GM12878 (cell line): ENCODE results near the gene C14orf93. TPM values are rescaled to one million over a fixed set of nuclear protein-coding genes. Genes with fewer than 3 reads are reported as not detected.

Experiments
- FOXM1 ChIP-seq: IDR thresholded peaks from 2 replicates; pipeline ENCODE4 v1.6.1; 2012; ENCODE audit warnings: low read depth, mild to moderate bottlenecking, inconsistent platforms, low read length, moderate library complexity
- HDGF ChIP-seq: fragments of 450-650 bp; IDR thresholded peaks from 2 replicates; pipeline ENCODE4 v1.6.1; 2016; ENCODE audit warnings: antibody characterized with exemption
- NKRF ChIP-seq: fragments of 450-650 bp; conservative IDR thresholded peaks from 2 replicates; pipeline ENCODE4 v1.6.1; 2017; ENCODE audit warnings: mild to moderate bottlenecking, moderate library complexity
- PAX5 ChIP-seq: IDR thresholded peaks from 2 replicates; pipeline ENCODE4 v1.6.1; 2011; ENCODE audit warnings: low read depth, low read length, borderline replicate concordance
- SMAD1 ChIP-seq: fragments of 450-650 bp; IDR thresholded peaks from 2 replicates; pipeline ENCODE4 v1.6.1; 2018; ENCODE audit warnings: mild to moderate bottlenecking, low read depth; ENCODE audit not compliant: partially characterized antibody
- SUZ12 ChIP-seq: fragments of 200-600 bp; sonication (generic); IDR thresholded peaks from one replicate; pipeline ENCODE4 v1.6.1; 2018; ENCODE audit warnings: antibody characterized with exemption, mild to moderate bottlenecking; ENCODE audit not compliant: unreplicated experiment
- TBL1XR1 ChIP-seq: IDR thresholded peaks from 2 replicates; pipeline ENCODE4 v1.6.1; 2012; ENCODE audit warnings: low read depth, low read length, improper control_type of control experiment
- USF1 ChIP-seq: IDR thresholded peaks from 2 replicates; pipeline ENCODE4 v1.6.1; 2011; ENCODE audit warnings: borderline replicate concordance, low read depth, mild to moderate bottlenecking, moderate library complexity, mixed read lengths, low read length; ENCODE audit not compliant: insufficient read depth; ENCODE audit errors: extremely low read length
- polyA plus RNA-seq, 11 experiments: library from polyadenylated mRNA; depleted of rRNA in 4 of 11; unstranded in 6 of 11; stranded (reverse) in 5 of 11; fragments of >200 nt; fragmentation: Nextera tagmentation in 4 of 11; fragmentation: Illumina TruSeq in 1 of 11; extraction: Ambion mirVana in 4 of 11; extraction: Trizol in 1 of 11; gene quantifications; 1 replicate in 1 of 11; 2 replicates in 10 of 11; pipeline versions ENCODE4 v1.2.1 to v1.2.3, GENCODE V29; 2011 to 2016; ENCODE audit warnings: inconsistent platforms in 2 of 11, missing spikeins in 2 of 11, low read depth in 1 of 11
- total RNA-seq, 4 experiments: library from RNA; depleted of rRNA in 3 of 4; stranded (reverse); fragments of >200 nt in 3 of 4; fragmentation: Illumina TruSeq in 1 of 4; extraction: Trizol in 1 of 4; gene quantifications; 2 replicates each; pipeline versions ENCODE4 v1.2.1 to v1.2.3, GENCODE V29; 2013 to 2021
- TF ChIP-seq, protein P1 (sequence below): IDR thresholded peaks from 2 replicates; pipeline ENCODE4 v1.6.1; 2011; ENCODE audit warnings: low read depth, low read length, improper control_type of control experiment, borderline replicate concordance
- TF ChIP-seq, protein P2 (sequence below): fragments of 450-650 bp; IDR thresholded peaks from 2 replicates; pipeline ENCODE4 v1.6.1; 2017; ENCODE audit warnings: borderline replicate concordance
- TF ChIP-seq, protein P3 (sequence below): fragments of 450-650 bp; IDR thresholded peaks from 2 replicates; pipeline ENCODE4 v1.6.1; 2017; ENCODE audit warnings: low read depth, mild to moderate bottlenecking, moderate library complexity
- TF ChIP-seq, protein P4 (sequence below): fragments of 450-650 bp; formaldehyde crosslinking; IDR thresholded peaks from 2 replicates; pipeline ENCODE4 v1.4.0; 2022; ENCODE audit warnings: mild to moderate bottlenecking, moderate library complexity
- TF ChIP-seq, protein P5 (sequence below): fragments of 450-650 bp; IDR thresholded peaks from 2 replicates; pipeline ENCODE4 v1.6.1; 2017; ENCODE audit warnings: mild to moderate bottlenecking, moderate library complexity

C14orf93 gene
- total and polyA plus RNA-seq, 10 of the 15 experiments (the other 5 are each of a cell fraction or from before 2014, with no cell fraction given) = 1.8 to 13.9 (median 10.2) TPM

DNA sequence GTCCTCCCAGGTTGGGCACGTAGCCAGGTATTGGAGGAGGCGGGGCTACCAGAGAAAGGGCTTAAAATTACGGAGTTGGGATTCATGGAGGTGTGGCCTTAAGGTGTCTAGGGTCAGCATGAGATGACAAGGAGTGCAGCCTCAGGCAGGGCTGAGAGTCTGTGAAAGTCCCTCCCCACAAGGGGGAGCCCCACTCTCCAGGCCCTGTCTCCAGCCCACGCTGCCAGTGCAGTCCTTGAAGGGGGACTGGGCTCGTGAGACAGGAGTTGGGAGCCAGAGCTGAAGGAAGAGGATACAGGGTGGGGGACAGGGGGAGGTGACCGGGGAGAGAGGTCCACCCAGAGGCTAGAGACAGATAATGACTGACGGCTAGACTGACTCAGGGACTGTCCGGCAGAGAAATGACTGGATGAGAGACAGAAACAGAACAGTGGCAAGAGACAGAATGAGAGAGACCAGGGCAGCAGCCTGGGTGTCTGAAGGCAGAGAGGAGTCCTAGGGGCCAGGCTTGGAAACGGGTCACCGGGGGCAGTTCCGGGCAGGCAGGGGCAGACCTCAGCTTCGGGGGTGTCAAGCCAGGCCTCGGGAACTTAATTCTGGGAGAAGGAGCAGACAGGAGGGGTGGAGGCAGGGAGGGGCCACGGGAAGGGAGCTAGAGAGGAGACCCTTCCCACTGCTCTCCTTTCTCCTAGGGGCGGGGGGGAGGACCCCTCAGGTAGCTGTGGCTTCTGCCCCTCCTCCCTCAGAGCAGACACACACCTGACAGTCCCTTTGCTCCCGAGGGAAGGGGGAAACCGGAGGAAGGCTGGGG lies 46.4 kb upstream of the C14orf93 start (continued):
- TF ChIP-seq SUZ12 (no peak), NKRF (no peak), PAX5 (no peak), HDGF (peak; percentile 72; the same call in 1 of the 2 replicates), TBL1XR1 (no peak), USF1 (no peak), FOXM1 (no peak), SMAD1 (no peak)
- TF ChIP-seq, protein P1, sequence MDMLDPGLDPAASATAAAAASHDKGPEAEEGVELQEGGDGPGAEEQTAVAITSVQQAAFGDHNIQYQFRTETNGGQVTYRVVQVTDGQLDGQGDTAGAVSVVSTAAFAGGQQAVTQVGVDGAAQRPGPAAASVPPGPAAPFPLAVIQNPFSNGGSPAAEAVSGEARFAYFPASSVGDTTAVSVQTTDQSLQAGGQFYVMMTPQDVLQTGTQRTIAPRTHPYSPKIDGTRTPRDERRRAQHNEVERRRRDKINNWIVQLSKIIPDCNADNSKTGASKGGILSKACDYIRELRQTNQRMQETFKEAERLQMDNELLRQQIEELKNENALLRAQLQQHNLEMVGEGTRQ = no peak
- TF ChIP-seq, protein P2, sequence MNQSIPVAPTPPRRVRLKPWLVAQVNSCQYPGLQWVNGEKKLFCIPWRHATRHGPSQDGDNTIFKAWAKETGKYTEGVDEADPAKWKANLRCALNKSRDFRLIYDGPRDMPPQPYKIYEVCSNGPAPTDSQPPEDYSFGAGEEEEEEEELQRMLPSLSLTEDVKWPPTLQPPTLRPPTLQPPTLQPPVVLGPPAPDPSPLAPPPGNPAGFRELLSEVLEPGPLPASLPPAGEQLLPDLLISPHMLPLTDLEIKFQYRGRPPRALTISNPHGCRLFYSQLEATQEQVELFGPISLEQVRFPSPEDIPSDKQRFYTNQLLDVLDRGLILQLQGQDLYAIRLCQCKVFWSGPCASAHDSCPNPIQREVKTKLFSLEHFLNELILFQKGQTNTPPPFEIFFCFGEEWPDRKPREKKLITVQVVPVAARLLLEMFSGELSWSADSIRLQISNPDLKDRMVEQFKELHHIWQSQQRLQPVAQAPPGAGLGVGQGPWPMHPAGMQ = no peak
- TF ChIP-seq, protein P3, sequence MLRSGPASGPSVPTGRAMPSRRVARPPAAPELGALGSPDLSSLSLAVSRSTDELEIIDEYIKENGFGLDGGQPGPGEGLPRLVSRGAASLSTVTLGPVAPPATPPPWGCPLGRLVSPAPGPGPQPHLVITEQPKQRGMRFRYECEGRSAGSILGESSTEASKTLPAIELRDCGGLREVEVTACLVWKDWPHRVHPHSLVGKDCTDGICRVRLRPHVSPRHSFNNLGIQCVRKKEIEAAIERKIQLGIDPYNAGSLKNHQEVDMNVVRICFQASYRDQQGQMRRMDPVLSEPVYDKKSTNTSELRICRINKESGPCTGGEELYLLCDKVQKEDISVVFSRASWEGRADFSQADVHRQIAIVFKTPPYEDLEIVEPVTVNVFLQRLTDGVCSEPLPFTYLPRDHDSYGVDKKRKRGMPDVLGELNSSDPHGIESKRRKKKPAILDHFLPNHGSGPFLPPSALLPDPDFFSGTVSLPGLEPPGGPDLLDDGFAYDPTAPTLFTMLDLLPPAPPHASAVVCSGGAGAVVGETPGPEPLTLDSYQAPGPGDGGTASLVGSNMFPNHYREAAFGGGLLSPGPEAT = peak; percentile 71
- TF ChIP-seq, protein P4, sequence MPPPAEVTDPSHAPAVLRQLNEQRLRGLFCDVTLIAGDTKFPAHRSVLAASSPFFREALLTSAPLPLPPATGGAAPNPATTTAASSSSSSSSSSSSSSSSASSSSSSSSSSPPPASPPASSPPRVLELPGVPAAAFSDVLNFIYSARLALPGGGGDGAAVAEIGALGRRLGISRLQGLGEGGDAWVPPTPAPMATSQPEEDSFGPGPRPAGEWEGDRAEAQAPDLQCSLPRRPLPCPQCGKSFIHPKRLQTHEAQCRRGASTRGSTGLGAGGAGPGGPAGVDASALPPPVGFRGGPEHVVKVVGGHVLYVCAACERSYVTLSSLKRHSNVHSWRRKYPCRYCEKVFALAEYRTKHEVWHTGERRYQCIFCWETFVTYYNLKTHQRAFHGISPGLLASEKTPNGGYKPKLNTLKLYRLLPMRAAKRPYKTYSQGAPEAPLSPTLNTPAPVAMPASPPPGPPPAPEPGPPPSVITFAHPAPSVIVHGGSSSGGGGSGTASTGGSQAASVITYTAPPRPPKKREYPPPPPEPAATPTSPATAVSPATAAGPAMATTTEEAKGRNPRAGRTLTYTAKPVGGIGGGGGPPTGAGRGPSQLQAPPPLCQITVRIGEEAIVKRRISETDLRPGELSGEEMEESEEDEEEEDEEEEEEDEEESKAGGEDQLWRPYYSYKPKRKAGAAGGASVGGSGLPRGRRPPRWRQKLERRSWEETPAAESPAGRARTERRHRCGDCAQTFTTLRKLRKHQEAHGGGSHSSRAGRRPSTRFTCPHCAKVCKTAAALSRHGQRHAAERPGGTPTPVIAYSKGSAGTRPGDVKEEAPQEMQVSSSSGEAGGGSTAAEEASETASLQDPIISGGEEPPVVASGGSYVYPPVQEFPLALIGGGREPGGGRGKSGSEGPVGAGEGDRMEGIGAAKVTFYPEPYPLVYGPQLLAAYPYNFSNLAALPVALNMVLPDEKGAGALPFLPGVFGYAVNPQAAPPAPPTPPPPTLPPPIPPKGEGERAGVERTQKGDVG (CRISPR knock-in tag) = no peak
- TF ChIP-seq, protein P5, sequence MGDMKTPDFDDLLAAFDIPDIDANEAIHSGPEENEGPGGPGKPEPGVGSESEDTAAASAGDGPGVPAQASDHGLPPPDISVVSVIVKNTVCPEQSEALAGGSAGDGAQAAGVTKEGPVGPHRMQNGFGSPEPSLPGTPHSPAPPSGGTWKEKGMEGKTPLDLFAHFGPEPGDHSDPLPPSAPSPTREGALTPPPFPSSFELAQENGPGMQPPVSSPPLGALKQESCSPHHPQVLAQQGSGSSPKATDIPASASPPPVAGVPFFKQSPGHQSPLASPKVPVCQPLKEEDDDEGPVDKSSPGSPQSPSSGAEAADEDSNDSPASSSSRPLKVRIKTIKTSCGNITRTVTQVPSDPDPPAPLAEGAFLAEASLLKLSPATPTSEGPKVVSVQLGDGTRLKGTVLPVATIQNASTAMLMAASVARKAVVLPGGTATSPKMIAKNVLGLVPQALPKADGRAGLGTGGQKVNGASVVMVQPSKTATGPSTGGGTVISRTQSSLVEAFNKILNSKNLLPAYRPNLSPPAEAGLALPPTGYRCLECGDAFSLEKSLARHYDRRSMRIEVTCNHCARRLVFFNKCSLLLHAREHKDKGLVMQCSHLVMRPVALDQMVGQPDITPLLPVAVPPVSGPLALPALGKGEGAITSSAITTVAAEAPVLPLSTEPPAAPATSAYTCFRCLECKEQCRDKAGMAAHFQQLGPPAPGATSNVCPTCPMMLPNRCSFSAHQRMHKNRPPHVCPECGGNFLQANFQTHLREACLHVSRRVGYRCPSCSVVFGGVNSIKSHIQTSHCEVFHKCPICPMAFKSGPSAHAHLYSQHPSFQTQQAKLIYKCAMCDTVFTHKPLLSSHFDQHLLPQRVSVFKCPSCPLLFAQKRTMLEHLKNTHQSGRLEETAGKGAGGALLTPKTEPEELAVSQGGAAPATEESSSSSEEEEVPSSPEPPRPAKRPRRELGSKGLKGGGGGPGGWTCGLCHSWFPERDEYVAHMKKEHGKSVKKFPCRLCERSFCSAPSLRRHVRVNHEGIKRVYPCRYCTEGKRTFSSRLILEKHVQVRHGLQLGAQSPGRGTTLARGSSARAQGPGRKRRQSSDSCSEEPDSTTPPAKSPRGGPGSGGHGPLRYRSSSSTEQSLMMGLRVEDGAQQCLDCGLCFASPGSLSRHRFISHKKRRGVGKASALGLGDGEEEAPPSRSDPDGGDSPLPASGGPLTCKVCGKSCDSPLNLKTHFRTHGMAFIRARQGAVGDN = no peak
